HepG2 (cell line): Measurements from ENCODE around the gene SLC13A3. TPM values are rescaled to one million over a fixed set of nuclear protein-coding genes. Genes with fewer than 3 reads are reported as not detected.

Source experiments
- ARNT ChIP-seq: fragments of 450-650 bp; IDR thresholded peaks from 2 replicates; pipeline ENCODE4 v1.6.1; 2017
- ATF1 ChIP-seq: IDR thresholded peaks from 2 replicates; pipeline ENCODE4 v1.6.1; 2016; ENCODE audit warnings: mild to moderate bottlenecking, control low read depth
- DPF2 ChIP-seq: sonication (generic); formaldehyde crosslinking; IDR thresholded peaks from 2 replicates; pipeline ENCODE4 v1.4.0; 2020; ENCODE audit warnings: mild to moderate bottlenecking, low read depth, missing genetic modification reagents, borderline replicate concordance
- ELF1 ChIP-seq: sonication (generic); formaldehyde crosslinking; IDR thresholded peaks from 2 replicates; pipeline ENCODE4 v1.4.0; 2020; ENCODE audit warnings: missing genetic modification reagents
- JDP2 ChIP-seq: sonication (generic); formaldehyde crosslinking; IDR thresholded peaks from 2 replicates; pipeline ENCODE4 v1.8.1; 2022; ENCODE audit warnings: missing genetic modification reagents, borderline replicate concordance
- NAIF1 ChIP-seq: sonication (generic); formaldehyde crosslinking; IDR thresholded peaks from 2 replicates; pipeline ENCODE4 v1.5.0; 2020; ENCODE audit warnings: mild to moderate bottlenecking, missing genetic modification reagents, borderline replicate concordance
- SIX1 ChIP-seq: sonication (generic); formaldehyde crosslinking; IDR thresholded peaks from 2 replicates; pipeline ENCODE4 v1.4.0; 2020; ENCODE audit warnings: missing genetic modification reagents, borderline replicate concordance
- XRCC5 ChIP-seq: fragments of 200-400 bp; formaldehyde crosslinking; optimal IDR thresholded peaks from 2 replicates; pipeline ENCODE3; 2017; ENCODE audit warnings: mild to moderate bottlenecking, low read length
- ZFP90 ChIP-seq: sonication (generic); formaldehyde crosslinking; IDR thresholded peaks from 2 replicates; pipeline ENCODE4 v1.8.0; 2022; ENCODE audit warnings: missing genetic modification reagents, mild to moderate bottlenecking, inconsistent platforms, borderline replicate concordance
- ZKSCAN8 ChIP-seq: IDR thresholded peaks from 2 replicates; pipeline ENCODE4 v1.6.1; 2016; ENCODE audit warnings: borderline replicate concordance, missing genetic modification reagents, missing compliant biosample characterization
- ZNF251 ChIP-seq: sonication (generic); formaldehyde crosslinking; IDR thresholded peaks from 2 replicates; pipeline ENCODE4 v1.9.0; 2021; ENCODE audit warnings: mild to moderate bottlenecking, missing genetic modification reagents
- ZNF546 ChIP-seq: sonication (generic); formaldehyde crosslinking; conservative IDR thresholded peaks from 2 replicates; pipeline ENCODE4 v1.8.1; 2023; ENCODE audit warnings: mild to moderate bottlenecking, missing genetic modification reagents
- ZNF703 ChIP-seq: sonication (generic); formaldehyde crosslinking; IDR thresholded peaks from 2 replicates; pipeline ENCODE4 v1.5.1; 2020; ENCODE audit warnings: missing genetic modification reagents, mild to moderate bottlenecking, moderate library complexity, borderline replicate concordance
- ZNF746 ChIP-seq: sonication (generic); formaldehyde crosslinking; IDR thresholded peaks from 2 replicates; pipeline ENCODE4 v1.8.0; 2022; ENCODE audit warnings: mild to moderate bottlenecking, missing genetic modification reagents
- ZNF747 ChIP-seq: sonication (generic); formaldehyde crosslinking; IDR thresholded peaks from 2 replicates; pipeline ENCODE4 v1.8.1; 2023; ENCODE audit warnings: missing genetic modification reagents, mild to moderate bottlenecking, borderline replicate concordance
- ZNF816 ChIP-seq: sonication (generic); formaldehyde crosslinking; IDR thresholded peaks from 2 replicates; pipeline ENCODE4 v1.8.0; 2022; ENCODE audit warnings: missing genetic modification reagents, mild to moderate bottlenecking, borderline replicate concordance
- polyA plus RNA-seq, 8 experiments: library from polyadenylated mRNA; depleted of rRNA in 3 of 8; stranded (reverse) in 7 of 8; unstranded in 1 of 8; fragments of >200 nt; fragmentation: Illumina TruSeq in 4 of 8; extraction: Trizol in 4 of 8; gene quantifications; 2 replicates each; pipeline versions ENCODE4 v1.2.1 to v1.2.3, GENCODE V29; 2011 to 2016; ENCODE audit warnings: low read depth in 4 of 8, missing spikeins in 1 of 8, mixed read lengths in 1 of 8; ENCODE audit not compliant: insufficient read depth in 1 of 8
- total RNA-seq, 5 experiments: library from RNA; depleted of rRNA; stranded (reverse); fragments of >200 nt; fragmentation: Illumina TruSeq; extraction: Trizol; gene quantifications; 2 replicates each; pipeline ENCODE4 v1.2.3, GENCODE V29; 2016; ENCODE audit warnings: low read depth in 1 of 5
- TF ChIP-seq, protein P1 (sequence below): sonication (generic); formaldehyde crosslinking; IDR thresholded peaks from 2 replicates; pipeline ENCODE4 v1.8.1; 2023; ENCODE audit warnings: mild to moderate bottlenecking, missing genetic modification reagents
- TF ChIP-seq, protein P2 (sequence below): sonication (generic); formaldehyde crosslinking; IDR thresholded peaks from 2 replicates; pipeline ENCODE4 v1.9.0; 2021; ENCODE audit warnings: mild to moderate bottlenecking, missing genetic modification reagents
- TF ChIP-seq, protein P3 (sequence below): sonication (generic); formaldehyde crosslinking; IDR thresholded peaks from 2 replicates; pipeline ENCODE4 v1.5.0; 2020; ENCODE audit warnings: missing genetic modification reagents

The SLC13A3 gene
- total and polyA plus RNA-seq, 2 of the 13 experiments (the other 11 are each of a cell fraction or from before 2014, with no cell fraction given) = 66.5 to 76.0 TPM

DNA sequence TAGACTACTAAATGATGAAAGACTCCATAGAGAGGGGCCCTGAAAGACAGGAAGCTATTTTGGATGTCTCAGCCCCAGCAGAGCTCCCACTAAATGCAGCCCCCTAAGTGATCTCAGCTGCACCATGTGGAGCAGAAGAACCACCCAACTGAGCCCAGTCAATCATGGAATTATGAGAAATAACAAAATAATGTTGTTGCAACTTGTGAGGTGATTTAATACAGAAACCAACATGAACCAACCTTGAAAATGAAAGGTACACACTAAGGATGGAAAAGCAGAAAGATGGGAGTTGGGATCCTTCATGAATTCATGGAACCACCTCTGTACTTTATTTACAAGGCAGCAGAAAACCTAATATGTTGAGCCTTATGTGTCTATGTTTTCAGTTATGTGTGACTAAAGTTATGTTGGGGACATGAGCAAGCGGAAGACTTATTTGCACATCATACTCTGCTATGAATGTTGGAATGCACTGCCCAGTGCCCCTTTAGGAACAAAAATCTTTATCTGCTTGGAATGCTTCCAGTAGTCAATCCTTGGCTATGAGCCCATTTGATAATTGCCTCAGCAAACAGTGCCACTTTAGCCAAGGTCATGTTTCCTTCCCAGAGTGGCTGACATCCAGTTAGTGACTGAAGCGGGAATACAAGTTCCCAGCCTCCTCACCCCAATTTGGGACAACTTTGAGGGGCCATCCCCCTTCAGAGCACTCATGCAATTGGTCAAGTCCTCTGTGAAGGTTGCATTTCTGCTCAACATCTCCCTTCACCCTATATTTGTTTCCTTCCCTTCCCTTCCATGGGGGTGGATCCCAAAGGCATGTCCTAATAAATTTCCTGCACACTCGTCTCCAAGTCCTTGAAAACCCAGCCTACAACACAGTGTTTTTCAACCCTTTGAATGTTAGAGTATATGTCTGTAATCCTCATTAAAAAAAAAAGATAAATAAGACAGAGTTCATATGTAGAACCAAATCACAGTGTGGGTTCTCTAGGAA lies 19.6 kb upstream of the SLC13A3 start (continued):
- TF ChIP-seq, protein P1, sequence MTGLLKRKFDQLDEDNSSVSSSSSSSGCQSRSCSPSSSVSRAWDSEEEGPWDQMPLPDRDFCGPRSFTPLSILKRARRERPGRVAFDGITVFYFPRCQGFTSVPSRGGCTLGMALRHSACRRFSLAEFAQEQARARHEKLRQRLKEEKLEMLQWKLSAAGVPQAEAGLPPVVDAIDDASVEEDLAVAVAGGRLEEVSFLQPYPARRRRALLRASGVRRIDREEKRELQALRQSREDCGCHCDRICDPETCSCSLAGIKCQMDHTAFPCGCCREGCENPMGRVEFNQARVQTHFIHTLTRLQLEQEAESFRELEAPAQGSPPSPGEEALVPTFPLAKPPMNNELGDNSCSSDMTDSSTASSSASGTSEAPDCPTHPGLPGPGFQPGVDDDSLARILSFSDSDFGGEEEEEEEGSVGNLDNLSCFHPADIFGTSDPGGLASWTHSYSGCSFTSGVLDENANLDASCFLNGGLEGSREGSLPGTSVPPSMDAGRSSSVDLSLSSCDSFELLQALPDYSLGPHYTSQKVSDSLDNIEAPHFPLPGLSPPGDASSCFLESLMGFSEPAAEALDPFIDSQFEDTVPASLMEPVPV (CRISPR knock-in tag) = 0 out of 2 replicates have a peak, but pooled peaks have one; percentile 51
- TF ChIP-seq ATF1 (CRISPR knock-in tag) (peak; percentile 68), ARNT (no peak), ZNF747 (CRISPR knock-in tag) (peak; percentile 2; the same call in 1 of the 2 replicates), JDP2 (CRISPR knock-in tag) (no peak), ZNF816 (CRISPR knock-in tag) (no peak; the same call in 1 of the 2 replicates), NAIF1 (CRISPR knock-in tag) (no peak), ZNF703 (no peak; the same call in 1 of the 2 replicates), XRCC5 (no peak), ZNF251 (CRISPR knock-in tag) (no peak), ELF1 (CRISPR knock-in tag) (peak; percentile 4; the same call in 1 of the 2 replicates), ZNF546 (CRISPR knock-in tag) (no peak), ZFP90 (CRISPR knock-in tag) (peak; percentile 53; the same call in 1 of the 2 replicates), ZNF746 (CRISPR knock-in tag) (peak; percentile 90), SIX1 (CRISPR knock-in tag) (peak; percentile 81; the same call in 1 of the 2 replicates), DPF2 (CRISPR knock-in tag) (peak; percentile 86), ZKSCAN8 (peak; percentile 94)
- TF ChIP-seq, protein P2, sequence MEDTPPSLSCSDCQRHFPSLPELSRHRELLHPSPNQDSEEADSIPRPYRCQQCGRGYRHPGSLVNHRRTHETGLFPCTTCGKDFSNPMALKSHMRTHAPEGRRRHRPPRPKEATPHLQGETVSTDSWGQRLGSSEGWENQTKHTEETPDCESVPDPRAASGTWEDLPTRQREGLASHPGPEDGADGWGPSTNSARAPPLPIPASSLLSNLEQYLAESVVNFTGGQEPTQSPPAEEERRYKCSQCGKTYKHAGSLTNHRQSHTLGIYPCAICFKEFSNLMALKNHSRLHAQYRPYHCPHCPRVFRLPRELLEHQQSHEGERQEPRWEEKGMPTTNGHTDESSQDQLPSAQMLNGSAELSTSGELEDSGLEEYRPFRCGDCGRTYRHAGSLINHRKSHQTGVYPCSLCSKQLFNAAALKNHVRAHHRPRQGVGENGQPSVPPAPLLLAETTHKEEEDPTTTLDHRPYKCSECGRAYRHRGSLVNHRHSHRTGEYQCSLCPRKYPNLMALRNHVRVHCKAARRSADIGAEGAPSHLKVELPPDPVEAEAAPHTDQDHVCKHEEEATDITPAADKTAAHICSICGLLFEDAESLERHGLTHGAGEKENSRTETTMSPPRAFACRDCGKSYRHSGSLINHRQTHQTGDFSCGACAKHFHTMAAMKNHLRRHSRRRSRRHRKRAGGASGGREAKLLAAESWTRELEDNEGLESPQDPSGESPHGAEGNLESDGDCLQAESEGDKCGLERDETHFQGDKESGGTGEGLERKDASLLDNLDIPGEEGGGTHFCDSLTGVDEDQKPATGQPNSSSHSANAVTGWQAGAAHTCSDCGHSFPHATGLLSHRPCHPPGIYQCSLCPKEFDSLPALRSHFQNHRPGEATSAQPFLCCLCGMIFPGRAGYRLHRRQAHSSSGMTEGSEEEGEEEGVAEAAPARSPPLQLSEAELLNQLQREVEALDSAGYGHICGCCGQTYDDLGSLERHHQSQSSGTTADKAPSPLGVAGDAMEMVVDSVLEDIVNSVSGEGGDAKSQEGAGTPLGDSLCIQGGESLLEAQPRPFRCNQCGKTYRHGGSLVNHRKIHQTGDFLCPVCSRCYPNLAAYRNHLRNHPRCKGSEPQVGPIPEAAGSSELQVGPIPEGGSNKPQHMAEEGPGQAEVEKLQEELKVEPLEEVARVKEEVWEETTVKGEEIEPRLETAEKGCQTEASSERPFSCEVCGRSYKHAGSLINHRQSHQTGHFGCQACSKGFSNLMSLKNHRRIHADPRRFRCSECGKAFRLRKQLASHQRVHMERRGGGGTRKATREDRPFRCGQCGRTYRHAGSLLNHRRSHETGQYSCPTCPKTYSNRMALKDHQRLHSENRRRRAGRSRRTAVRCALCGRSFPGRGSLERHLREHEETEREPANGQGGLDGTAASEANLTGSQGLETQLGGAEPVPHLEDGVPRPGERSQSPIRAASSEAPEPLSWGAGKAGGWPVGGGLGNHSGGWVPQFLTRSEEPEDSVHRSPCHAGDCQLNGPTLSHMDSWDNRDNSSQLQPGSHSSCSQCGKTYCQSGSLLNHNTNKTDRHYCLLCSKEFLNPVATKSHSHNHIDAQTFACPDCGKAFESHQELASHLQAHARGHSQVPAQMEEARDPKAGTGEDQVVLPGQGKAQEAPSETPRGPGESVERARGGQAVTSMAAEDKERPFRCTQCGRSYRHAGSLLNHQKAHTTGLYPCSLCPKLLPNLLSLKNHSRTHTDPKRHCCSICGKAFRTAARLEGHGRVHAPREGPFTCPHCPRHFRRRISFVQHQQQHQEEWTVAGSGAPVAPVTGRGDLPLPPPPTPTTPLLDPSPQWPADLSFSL = no peak; the same call in 1 of the 2 replicates
- TF ChIP-seq, protein P3, sequence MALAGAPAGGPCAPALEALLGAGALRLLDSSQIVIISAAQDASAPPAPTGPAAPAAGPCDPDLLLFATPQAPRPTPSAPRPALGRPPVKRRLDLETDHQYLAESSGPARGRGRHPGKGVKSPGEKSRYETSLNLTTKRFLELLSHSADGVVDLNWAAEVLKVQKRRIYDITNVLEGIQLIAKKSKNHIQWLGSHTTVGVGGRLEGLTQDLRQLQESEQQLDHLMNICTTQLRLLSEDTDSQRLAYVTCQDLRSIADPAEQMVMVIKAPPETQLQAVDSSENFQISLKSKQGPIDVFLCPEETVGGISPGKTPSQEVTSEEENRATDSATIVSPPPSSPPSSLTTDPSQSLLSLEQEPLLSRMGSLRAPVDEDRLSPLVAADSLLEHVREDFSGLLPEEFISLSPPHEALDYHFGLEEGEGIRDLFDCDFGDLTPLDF (CRISPR knock-in tag) = no peak
